Measurements from ENCODE around the gene ANGPTL1. TPM values are rescaled to one million over a fixed set of nuclear protein-coding genes. Genes with fewer than 3 reads are reported as not detected.
A peak's percentile ranks its signal among the peaks of the same experiment; 100 is the strongest.

The ANGPTL1 gene
- total and polyA plus RNA-seq, 2 experiments from 2014 or later: 0.58 TPM; not detected in 1

- Histone ChIP-seq H3K36me3 (ENCODE audit: insufficient read depth) (no peaks in the 10 kb centered on the region), H3K27ac (ENCODE audit: low read depth) (no peak overlapping the region), H3K9me2 (ENCODE audit: insufficient read depth) (no peaks in the 10 kb centered on the region), H3K27me3 (ENCODE audit: insufficient read depth) (no peaks in the 10 kb centered on the region), H3K4me3 (no peak overlapping the region), H3K4me2 (no peak overlapping the region), H3K79me2 (replicated peaks; ENCODE audit: insufficient read depth) (no peaks in the 10 kb centered on the region), H3F3A (replicated peaks; ENCODE audit: low read depth) (no peaks in the 10 kb centered on the region), H2AFZ (no peak overlapping the region), H3K4me1 (ENCODE audit: insufficient read depth) (no peaks in the 10 kb centered on the region), H4K20me1 (replicated peaks; ENCODE audit: insufficient read depth) (no peaks in the 10 kb centered on the region)
- Mint-ChIP-seq H3K27ac (peak overlapping the region; percentile 42; the same call in 1 of the 2 replicates), H3K27me3 (ENCODE audit: insufficient read depth, low read depth, poor library complexity) (peaks cover 8% of the 10 kb centered on the region), H3K4me1 (no peaks in the 10 kb centered on the region), H3K9me3 (no peaks in the 10 kb centered on the region), H3K36me3 (ENCODE audit: low read depth) (0 out of 3 replicates have a peak, but pooled peaks cover 5% of the 10 kb centered on the region), H3K4me3 (no peak overlapping the region)
- ATAC-seq (peak; percentile 52), DNase-seq (ENCODE audit: low spot score) (peak; percentile 2)
- TF ChIP-seq EZH2phosphoT487 (IDR thresholded peaks at IDR 0.05; ENCODE audit: unreplicated experiment): no peak
- TF ChIP-seq REST (IDR thresholded peaks at IDR 0.05; ENCODE audit: unreplicated experiment): no peak
- TF ChIP-seq ZNF462 (CRISPR knock-in tag; IDR thresholded peaks at IDR 0.05): no peak
- TF ChIP-seq POLR2AphosphoS5 (IDR thresholded peaks at IDR 0.05; ENCODE audit: low read depth): no peak
- TF ChIP-seq CREB1 (CRISPR knock-in tag; IDR thresholded peaks at IDR 0.05; ENCODE audit: low read depth): no peak
- no peak for TF ChIP-seq NANOG (IDR thresholded peaks at IDR 0.05; ENCODE audit: borderline replicate concordance)
- no peak for TF ChIP-seq EZH2 (IDR thresholded peaks at IDR 0.05; ENCODE audit: low read depth, unreplicated experiment)
- no peak for TF ChIP-seq JUNB (IDR thresholded peaks at IDR 0.05; ENCODE audit: unreplicated experiment)
- no peak for TF ChIP-seq ZNF114 (CRISPR knock-in tag; IDR thresholded peaks at IDR 0.05)
- no peak for TF ChIP-seq ZNF331 (CRISPR knock-in tag; IDR thresholded peaks at IDR 0.05; ENCODE audit: low read depth)
- TF ChIP-seq ETS1 (IDR thresholded peaks at IDR 0.05): no peak
- TF ChIP-seq CTCF (conservative IDR thresholded peaks at IDR 0.05; ENCODE audit: low read depth in 2 of 2): no peak
- no peak for TF ChIP-seq STAT1 (IDR thresholded peaks at IDR 0.05; ENCODE audit: unreplicated experiment)
These were observed 51.8 kb downstream of the ANGPTL1 start for GRCh38 chr1:178819123-178819522.

Measured in GM23338 (cell line).